GM19099 (cell line): Measurements from ENCODE around the gene HBQ1.
"Not testable (repeated sequence)": the region's sequence is repeated elsewhere in the genome, so short reads cannot be mapped to it uniquely, and the experiment has no call there.

Experiments
- POLR2A ChIP-seq: IDR thresholded peaks from 3 replicates; pipeline ENCODE4 v1.6.1; 2011; ENCODE audit warnings: low read depth; ENCODE audit not compliant: insufficient read length; ENCODE audit errors: extremely low read depth

HBQ1 gene

DNA sequence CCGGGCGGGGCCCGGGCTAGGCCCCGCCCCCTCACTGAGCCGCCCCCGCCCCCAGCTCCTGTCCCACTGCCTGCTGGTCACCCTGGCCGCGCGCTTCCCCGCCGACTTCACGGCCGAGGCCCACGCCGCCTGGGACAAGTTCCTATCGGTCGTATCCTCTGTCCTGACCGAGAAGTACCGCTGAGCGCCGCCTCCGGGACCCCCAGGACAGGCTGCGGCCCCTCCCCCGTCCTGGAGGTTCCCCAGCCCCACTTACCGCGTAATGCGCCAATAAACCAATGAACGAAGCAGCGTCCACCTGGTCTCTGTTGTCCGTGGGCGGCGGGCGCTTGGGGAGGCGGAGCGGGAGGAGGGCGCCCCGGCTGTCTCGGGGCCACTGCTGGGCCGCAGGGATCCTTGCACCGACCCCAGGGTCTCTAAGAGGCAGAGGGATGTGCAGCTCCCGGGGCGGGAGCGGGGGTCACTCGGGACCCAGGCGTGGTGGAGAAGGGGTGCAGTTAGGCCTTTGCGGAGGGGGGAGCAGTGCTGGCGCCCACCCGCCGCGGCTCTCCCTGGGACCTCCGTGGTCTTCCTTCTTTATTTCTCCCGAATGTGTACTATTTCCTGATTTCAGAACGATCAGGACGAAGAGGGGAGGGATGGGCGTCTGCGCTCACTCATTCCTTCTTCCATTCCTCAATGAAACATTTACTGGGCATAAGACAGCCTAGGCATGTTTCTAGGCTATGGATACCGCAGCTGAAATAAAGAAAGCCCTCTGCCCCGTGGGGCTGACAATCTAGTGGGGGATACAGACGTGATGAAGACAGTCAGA is 25.8 kb upstream of the HBQ1 start:
- TF ChIP-seq POLR2A, result no peak

DNA sequence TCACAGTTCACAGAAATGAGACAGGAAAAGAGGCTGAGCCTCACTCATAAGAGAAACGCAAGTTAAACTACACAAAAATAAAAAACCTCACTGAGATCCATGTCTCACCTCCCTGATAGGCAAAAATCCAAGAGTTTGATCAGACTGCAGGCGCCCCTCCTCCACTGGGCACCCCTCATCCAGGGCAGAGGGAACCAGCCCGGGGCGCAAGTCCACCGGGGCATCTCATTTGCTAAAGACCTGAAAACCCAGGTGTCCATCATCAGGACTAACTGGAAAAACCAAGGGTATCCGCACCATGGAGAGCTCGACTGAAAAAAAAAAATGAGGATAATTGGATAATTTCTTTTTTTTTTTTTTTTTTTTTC is 25.2 kb upstream of the HBQ1 start:
- no peak for TF ChIP-seq POLR2A

DNA sequence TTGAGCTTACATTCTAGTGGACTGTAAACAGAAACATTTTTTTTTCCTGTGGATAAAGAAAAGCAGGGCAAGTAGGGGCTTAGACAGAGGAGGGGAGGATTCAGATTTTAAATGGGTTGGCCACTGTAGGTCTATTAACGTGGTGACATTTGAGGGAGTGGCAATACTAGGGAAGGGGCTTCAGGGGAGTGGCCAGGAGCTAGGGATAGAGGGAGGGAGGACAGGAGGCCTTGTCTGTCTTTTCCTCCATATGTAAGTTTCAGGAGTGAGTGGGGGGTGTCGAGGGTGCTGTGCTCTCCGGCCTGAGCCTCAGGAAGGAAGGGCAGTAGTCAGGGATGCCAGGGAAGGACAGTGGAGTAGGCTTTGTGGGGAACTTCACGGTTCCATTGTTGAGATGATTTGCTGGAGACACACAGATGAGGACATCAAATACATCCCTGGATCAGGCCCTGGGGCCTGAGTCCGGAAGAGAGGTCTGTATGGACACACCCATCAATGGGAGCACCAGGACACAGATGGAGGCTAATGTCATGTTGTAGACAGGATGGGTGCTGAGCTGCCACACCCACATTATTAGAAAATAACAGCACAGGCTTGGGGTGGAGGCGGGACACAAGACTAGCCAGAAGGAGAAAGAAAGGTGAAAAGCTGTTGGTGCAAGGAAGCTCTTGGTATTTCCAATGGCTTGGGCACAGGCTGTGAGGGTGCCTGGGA is 21.0 kb upstream of the HBQ1 start:
- no peak for TF ChIP-seq POLR2A

DNA sequence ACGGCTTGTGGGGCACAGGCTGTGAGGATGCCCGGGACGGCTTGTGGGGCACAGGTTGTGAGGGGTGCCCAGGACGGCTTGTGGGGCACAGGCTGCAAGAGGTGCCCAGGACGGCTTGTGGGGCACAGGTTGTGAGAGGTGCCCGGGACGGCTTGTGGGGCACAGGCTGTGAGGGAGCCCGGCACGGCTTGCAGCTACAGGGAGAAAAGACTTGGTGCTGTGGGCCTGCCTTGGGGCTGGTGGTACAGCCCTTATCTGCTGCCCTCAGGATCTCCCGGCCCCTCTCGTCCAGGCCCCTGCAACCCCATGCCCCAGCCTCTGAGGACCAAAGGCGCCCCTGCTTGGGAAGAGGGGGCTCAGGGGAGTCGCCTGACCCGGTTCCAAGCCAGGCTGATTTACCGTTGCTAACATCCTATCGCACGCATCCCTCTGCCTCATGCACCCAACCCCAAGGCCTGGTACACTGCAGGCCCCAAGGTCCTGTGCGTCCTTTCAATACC is 19.5 kb upstream of the HBQ1 start:
- TF ChIP-seq POLR2A, result no peak

DNA sequence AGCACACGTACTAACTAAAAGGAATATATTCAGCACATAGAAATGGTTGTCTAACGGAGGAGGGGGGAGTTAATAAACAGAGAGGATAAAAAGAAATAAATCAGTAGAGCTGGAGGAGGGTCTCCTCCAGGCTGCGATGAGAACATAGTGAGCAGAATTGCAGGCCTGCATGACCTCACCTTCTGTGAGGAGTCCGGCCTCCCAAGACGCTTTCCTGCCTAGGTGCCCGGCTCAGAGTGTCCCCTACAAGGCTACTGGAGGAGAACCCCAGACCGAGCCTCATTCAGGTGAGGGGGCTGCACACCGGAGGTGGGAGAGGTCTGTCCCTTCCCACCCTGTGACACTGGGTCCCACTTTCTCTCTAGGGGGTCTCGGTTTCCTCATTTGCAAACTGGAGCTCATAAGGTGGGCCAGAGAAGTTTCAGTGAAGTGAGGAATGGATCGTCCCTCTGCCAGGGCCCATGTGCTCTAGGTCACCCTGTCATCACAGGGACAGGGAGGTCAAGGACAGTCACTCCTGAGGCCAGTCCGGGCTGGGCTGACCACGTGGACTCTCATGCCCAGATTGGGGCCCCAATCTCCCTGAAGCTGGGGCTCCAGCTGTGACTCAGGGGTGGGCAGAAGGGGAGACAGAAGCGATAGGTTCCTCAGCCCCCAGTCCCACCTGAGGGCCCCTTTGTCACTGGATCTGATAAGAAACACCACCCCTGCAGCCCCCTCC is 17.8 kb upstream of the HBQ1 start:
- no peak for TF ChIP-seq POLR2A

DNA sequence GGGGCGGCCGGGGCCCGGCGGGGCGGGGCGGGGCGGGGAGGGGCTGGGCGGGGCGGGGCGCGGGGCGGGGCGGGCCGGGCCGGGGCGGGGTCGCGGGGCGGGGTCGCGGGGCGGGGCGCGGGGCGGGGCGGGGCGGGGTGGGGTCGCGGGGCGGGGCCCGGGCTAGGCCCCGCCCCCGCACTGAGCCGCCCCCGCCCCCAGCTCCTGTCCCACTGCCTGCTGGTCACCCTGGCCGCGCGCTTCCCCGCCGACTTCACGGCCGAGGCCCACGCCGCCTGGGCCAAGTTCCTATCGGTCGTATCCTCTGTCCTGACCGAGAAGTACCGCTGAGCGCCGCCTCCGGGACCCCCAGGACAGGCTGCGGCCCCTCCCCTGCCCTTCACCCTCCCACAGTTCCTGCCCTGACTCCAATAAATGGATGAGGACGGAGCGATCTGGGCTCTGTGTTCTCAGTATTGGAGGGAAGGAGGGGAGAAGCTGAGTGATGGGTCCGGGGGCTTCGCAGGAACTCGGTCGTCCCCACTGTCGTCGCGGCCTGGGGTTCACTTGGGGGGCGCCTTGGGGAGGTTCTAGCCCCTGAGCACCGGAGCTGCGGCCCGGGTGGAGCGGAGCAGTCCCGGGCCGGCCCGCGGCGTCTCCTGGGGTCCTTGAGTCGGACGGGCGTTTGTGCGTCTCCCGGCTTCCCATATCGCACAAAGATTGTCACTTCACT is 15.3 kb upstream of the HBQ1 start:
- TF ChIP-seq POLR2A, result no peak

DNA sequence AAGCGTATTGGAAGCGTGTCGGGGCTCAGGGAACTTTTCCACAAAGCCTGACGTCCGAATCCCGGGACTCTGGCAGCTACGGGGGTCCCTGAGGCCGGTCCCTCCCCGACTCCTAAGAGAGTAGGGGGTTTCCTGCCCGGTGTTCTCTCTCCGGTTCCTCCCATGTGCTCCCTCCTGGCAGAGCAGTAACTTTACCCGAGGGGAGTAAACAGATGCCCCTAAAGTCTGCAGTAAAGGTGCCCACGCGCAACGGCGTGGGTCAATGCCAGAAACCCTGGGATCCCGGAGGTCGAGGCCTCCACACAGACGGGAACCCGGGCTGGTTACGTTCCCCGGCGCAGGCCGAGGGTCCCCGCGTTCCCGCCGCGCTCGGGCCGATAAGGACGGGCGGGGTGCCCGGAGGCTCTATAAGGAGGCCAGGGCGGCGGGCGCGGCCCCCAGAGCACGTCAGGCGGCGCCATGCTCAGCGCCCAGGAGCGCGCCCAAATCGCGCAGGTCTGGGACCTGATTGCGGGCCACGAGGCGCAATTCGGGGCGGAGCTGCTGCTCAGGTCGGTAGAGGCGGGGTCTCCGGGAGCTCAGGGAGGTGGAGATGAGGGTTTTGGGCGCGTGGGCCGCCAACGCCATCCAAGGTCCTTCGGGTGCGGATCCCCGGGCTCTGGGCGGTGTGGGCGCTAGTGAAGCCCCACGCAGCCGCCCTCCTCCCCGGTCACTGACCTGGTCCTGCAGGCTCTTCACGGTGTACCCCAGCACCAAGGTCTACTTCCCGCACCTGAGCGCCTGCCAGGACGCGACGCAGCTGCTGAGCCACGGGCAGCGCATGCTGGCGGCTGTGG is 14.5 kb upstream of the HBQ1 start, which contains the start of gene HBM:
HBM (plus strand) TSS at position 440 of the 836 bp plus-strand sequence; CDS start at position 460, 20 bp downstream.
- TF ChIP-seq POLR2A, result no peak

DNA sequence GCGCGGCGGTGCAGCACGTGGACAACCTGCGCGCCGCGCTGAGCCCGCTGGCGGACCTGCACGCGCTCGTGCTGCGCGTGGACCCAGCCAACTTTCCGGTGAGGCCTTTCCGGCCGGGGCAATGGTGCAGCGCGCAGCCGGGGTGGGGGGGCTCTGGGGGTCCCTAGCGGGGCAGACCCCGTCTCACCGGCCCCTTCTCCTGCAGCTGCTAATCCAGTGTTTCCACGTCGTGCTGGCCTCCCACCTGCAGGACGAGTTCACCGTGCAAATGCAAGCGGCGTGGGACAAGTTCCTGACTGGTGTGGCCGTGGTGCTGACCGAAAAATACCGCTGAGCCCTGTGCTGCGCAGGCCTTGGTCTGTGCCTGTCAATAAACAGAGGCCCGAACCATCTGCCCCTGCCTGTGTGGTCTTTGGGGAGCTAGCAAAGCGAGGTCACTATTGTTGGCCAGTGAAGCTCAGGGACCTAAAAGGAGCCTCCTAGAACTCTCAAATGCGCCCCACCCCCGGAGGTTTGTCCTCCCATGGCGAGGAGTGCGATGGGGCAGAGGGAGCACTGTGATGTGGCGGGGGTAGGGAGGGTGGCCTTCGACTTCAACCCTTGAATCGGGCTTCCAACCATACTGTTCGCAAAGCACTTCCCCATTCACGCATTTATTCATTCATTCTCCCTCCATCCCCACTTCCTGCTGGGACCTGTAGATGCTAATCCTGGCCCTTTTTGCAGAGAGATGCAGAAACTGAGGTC is 13.7 kb upstream of the HBQ1 start:
- no peak for TF ChIP-seq POLR2A

DNA sequence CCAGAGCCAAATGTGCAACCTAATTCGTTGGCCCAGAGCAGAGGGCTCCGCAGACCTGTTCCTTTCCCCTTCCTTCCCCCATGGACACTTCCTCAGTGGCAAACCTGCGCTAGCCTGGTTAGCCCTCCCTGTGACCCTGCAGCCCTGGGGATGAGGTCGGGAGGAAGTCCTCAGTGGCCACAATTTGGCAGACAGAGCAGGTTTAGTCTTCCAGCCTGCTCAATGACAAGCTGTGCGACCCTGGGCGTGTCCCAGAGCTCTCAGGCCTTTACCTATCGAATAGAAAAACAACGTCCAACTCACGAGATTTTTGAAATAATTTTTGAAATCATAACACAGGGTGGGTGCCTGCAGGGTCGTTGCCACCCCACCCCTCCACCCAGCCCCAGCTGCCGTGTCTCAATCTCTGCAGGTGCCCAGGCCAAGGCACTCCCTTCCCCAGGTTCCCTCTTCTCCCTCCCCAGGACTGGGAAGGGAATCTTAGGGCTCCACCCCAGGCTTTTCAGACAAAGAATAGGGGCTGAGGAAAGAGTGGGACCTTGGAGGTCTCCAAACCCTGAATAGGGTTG is 13.1 kb upstream of the HBQ1 start:
- TF ChIP-seq POLR2A, result no peak

DNA sequence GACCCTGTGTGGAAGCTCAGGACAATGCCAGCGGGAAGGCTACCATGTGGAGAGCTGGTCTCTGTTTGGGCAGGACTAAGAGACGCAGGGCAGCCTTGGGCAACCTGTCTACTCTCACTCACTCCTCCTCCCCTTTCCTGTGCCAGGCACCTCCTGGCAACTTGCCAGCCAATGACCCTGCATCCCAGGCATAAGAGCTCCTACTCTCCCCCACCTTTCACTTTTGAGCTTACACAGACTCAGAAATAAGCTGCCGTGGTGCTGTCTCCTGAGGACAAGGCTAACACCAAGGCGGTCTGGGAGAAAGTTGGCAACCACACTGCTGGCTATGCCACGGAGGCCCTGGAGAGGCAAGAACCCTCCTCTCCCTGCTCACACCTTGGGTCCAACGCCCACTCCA is 11.8 kb upstream of the HBQ1 start:
- no peak for TF ChIP-seq POLR2A

DNA sequence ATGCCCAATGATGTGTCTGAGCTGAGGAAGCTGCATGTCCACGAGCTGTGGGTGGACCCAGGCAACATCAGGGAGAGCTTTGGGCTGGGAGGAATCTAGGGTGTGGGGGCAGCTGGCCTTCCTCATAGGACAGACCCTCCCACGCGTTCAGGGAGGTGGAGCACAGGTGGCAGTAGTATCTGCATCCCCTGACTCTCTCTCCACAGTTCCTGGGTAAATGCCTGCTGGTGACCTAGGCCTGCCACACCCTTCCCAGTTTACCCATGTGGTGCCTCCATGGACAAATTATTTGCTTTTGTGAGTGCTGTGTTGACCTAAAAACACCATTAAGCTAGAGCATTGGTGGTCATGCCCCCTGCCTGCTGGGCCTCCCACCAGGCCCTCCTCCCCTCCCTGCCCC is 11.2 kb upstream of the HBQ1 start:
- TF ChIP-seq POLR2A, result no peak

DNA sequence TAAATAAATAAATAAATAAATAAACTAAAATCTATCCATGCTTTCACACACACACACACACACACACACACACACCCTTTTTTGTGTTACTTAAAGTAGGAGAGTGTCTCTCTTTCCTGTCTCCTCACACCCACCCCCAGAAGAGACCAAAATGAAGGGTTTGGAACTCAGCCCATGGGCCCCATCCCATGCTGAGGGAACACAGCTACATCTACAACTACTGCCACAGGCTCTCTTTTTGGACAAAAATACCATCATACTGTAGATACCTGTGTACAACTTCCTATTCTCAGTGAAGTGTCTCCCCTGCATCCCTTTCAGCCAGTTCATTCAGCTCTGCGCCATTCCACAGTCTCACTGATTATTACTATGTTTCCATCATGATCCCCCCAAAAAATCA is 9.5 kb upstream of the HBQ1 start:
- no peak for TF ChIP-seq POLR2A

DNA sequence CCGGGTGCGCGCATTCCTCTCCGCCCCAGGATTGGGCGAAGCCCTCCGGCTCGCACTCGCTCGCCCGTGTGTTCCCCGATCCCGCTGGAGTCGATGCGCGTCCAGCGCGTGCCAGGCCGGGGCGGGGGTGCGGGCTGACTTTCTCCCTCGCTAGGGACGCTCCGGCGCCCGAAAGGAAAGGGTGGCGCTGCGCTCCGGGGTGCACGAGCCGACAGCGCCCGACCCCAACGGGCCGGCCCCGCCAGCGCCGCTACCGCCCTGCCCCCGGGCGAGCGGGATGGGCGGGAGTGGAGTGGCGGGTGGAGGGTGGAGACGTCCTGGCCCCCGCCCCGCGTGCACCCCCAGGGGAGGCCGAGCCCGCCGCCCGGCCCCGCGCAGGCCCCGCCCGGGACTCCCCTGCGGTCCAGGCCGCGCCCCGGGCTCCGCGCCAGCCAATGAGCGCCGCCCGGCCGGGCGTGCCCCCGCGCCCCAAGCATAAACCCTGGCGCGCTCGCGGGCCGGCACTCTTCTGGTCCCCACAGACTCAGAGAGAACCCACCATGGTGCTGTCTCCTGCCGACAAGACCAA is 7.8 kb upstream of the HBQ1 start, which contains the start of gene HBA2:
HBA2 (plus strand) TSS at position 503 of the 568 bp plus-strand sequence; CDS start at position 540, 37 bp downstream.
- not testable (repeated sequence) for TF ChIP-seq POLR2A
